ENCODE data around the gene RPS29.
"Not testable (repeated sequence)": the region's sequence is repeated elsewhere in the genome, so short reads cannot be mapped to it uniquely, and the experiment has no call there.

Gene RPS29

GRCh38 chr14:49585803-49586672 is at the start of gene RPS29:
TSS of gene RPS29 (minus strand) at chr14:49586380. CDS start at chr14:49586346, 34 bp downstream.
- DNase-seq: peak; percentile 100

GRCh38 chr14:49634547-49635334 is 48.6 kb upstream of the RPS29 start, which contains the start of gene DNAAF2:
TSS of gene DNAAF2 (minus strand) at chr14:49635244. CDS start at chr14:49635149, 95 bp downstream.
- DNase-seq: peak; percentile 94

- DNase-seq: peak; percentile 98
These were observed 47.7 kb upstream of the RPS29 start for GRCh38 chr14:49633640-49634546.

- no peak for DNase-seq
These were observed 38.0 kb upstream of the RPS29 start for GRCh38 chr14:49623941-49624839.

- no peak for DNase-seq
These were observed 37.2 kb upstream of the RPS29 start for GRCh38 chr14:49623387-49623786.

GRCh38 chr14:49622022-49622607 is 35.9 kb upstream of the RPS29 start:
- DNase-seq: no peak

- DNase-seq: no peak
These were observed 35.1 kb upstream of the RPS29 start for GRCh38 chr14:49621114-49621881.

- DNase-seq: peak; percentile 99
These were observed 34.3 kb upstream of the RPS29 start, which contains the start of the genes MGAT2 and RPL36AL for GRCh38 chr14:49620182-49621113. TSS of gene MGAT2 (plus strand) at chr14:49620799. CDS start at chr14:49621269, 470 bp downstream. TSS of gene RPL36AL (minus strand) at chr14:49620626. CDS start at chr14:49619104, 1,522 bp downstream.

- DNase-seq: no peak
These were observed 33.5 kb upstream of the RPS29 start for GRCh38 chr14:49619730-49620129.

- not testable (repeated sequence) for DNase-seq
These were observed 33.1 kb upstream of the RPS29 start for GRCh38 chr14:49619273-49619672.

- no peak for DNase-seq
These were observed 31.8 kb upstream of the RPS29 start for GRCh38 chr14:49617852-49618519.

GRCh38 chr14:49615776-49616175 is 29.6 kb upstream of the RPS29 start:
- no peak for DNase-seq

GRCh38 chr14:49614196-49614595 is 28.0 kb upstream of the RPS29 start:
- DNase-seq: no peak

GRCh38 chr14:49612671-49613070 is 26.5 kb upstream of the RPS29 start:
- no peak for DNase-seq

GRCh38 chr14:49612251-49612650 is 26.1 kb upstream of the RPS29 start:
- DNase-seq: no peak

- no peak for DNase-seq
These were observed 21.4 kb upstream of the RPS29 start for GRCh38 chr14:49607583-49607982.

- DNase-seq: peak; percentile 97
These were observed 12.5 kb upstream of the RPS29 start, which contains the start of gene LRR1 for GRCh38 chr14:49598485-49599300. TSS of gene LRR1 (plus strand) at chr14:49598940. CDS start at chr14:49599021, 81 bp downstream.
